Astrocyte (in vitro differentiated cells and primary cell): ENCODE results near the gene RPS6KA2. TPM values are rescaled to one million over a fixed set of nuclear protein-coding genes. Genes with fewer than 3 reads are reported as not detected.

ENCODE experiments used
- DNase-seq: peaks from one replicate; pipeline ENCODE4 v3.0.0-alpha.2; 2010; ENCODE audit warnings: low read depth
- FAIRE-seq: peaks from 2 replicates; lab custom pipeline; 2011; peaks lifted over from hg19 to GRCh38; lab: Jason Lieb, UNC
- H2AFZ ChIP-seq: 2 replicates; pipeline ENCODE4 v1.6.0; 2012; ENCODE audit warnings: low read depth, low read length, inconsistent platforms
- H3K27ac ChIP-seq: 2 replicates; pipeline ENCODE4 v1.5.1; 2011; ENCODE audit warnings: low read depth, low read length, inconsistent platforms
- H3K27me3 ChIP-seq: 2 replicates; pipeline ENCODE4 v1.6.0; 2011; ENCODE audit warnings: low read length, inconsistent platforms; ENCODE audit not compliant: insufficient read depth
- H3K36me3 ChIP-seq: 2 replicates; pipeline ENCODE4 v1.5.1; 2011; ENCODE audit warnings: low read length, inconsistent platforms; ENCODE audit not compliant: insufficient read depth
- H3K4me1 ChIP-seq: 2 replicates; pipeline ENCODE4 v1.5.1; 2011; ENCODE audit warnings: low read length, inconsistent platforms; ENCODE audit not compliant: insufficient read depth
- H3K4me2 ChIP-seq: 2 replicates; pipeline ENCODE4 v1.6.0; 2012; ENCODE audit warnings: low read length, inconsistent platforms
- H3K4me3 ChIP-seq: 2 replicates; pipeline ENCODE4 v1.5.1; 2011; ENCODE audit warnings: low read depth, mild to moderate bottlenecking, low read length, inconsistent platforms; ENCODE audit not compliant: insufficient read depth
- H3K79me2 ChIP-seq: 2 replicates; pipeline ENCODE4 v1.6.0; 2012; ENCODE audit warnings: mild to moderate bottlenecking, low read length, inconsistent platforms; ENCODE audit not compliant: insufficient read depth
- H3K9ac ChIP-seq: 2 replicates; pipeline ENCODE4 v1.6.0; 2012; ENCODE audit warnings: mild to moderate bottlenecking, low read length, inconsistent platforms
- H3K9me3 ChIP-seq: 2 replicates; pipeline ENCODE4 v1.5.1; 2012; ENCODE audit warnings: low read depth, mild to moderate bottlenecking, low read length, inconsistent platforms; ENCODE audit not compliant: insufficient read depth
- H4K20me1 ChIP-seq: 2 replicates; pipeline ENCODE4 v1.6.0; 2012; ENCODE audit warnings: low read length, inconsistent platforms; ENCODE audit not compliant: insufficient read depth
- H3K27ac Mint-ChIP-seq: one replicate; pipeline ENCODE4 v1.8.0; 2021; ENCODE audit warnings: mild to moderate bottlenecking, mixed read lengths; ENCODE audit not compliant: unreplicated experiment
- H3K27me3 Mint-ChIP-seq: one replicate; pipeline ENCODE4 v1.8.0; 2021; ENCODE audit warnings: low read depth, mixed read lengths; ENCODE audit not compliant: unreplicated experiment
- H3K36me3 Mint-ChIP-seq: one replicate; pipeline ENCODE4 v1.8.0; 2021; ENCODE audit warnings: low read depth, mixed read lengths; ENCODE audit not compliant: unreplicated experiment
- H3K4me1 Mint-ChIP-seq: one replicate; pipeline ENCODE4 v1.8.0; 2021; ENCODE audit warnings: low read depth, mixed read lengths; ENCODE audit not compliant: unreplicated experiment
- H3K4me3 Mint-ChIP-seq: one replicate; pipeline ENCODE4 v1.8.0; 2021; ENCODE audit warnings: mild to moderate bottlenecking, moderate library complexity, mixed read lengths; ENCODE audit not compliant: unreplicated experiment
- H3K9me3 Mint-ChIP-seq: one replicate; pipeline ENCODE4 v1.8.0; 2021; ENCODE audit warnings: mild to moderate bottlenecking, mixed read lengths; ENCODE audit not compliant: unreplicated experiment
- EZH2 ChIP-seq: IDR thresholded peaks from 2 replicates; pipeline ENCODE4 v1.6.1; 2012; ENCODE audit warnings: mild to moderate bottlenecking, low read length, inconsistent platforms; ENCODE audit not compliant: insufficient read depth
- total RNA-seq: library from RNA; stranded (reverse); gene quantifications from 2 replicates; pipeline ENCODE4 v1.2.1, GENCODE V29; 2021
- TF ChIP-seq, protein P1 (sequence below): IDR thresholded peaks from 2 replicates; pipeline ENCODE4 v1.5.1; 2011; ENCODE audit warnings: low read depth, mild to moderate bottlenecking, inconsistent platforms, low read length, moderate library complexity; ENCODE audit not compliant: insufficient read depth

Gene RPS6KA2
- total RNA-seq, 1 donor from 2014 or later: 33.5 TPM

- peaks cover 16% of the 10 kb centered on the region for H3K36me3 Mint-ChIP-seq
- H3K9me3 Mint-ChIP-seq: no peaks in the 10 kb centered on the region
- peaks cover 3% of the 10 kb centered on the region for H3K27me3 Mint-ChIP-seq
- Histone ChIP-seq H3K27ac (no peak overlapping the region), H3K36me3 (no peaks in the 10 kb centered on the region), H3K4me2 (no peak overlapping the region), H3K9ac (no peak overlapping the region), H2AFZ (no peak overlapping the region), H3K79me2 (no peaks in the 10 kb centered on the region), H4K20me1 (no peaks in the 10 kb centered on the region), H3K4me1 (no peaks in the 10 kb centered on the region), H3K27me3 (no peaks in the 10 kb centered on the region), H3K9me3 (no peaks in the 10 kb centered on the region), H3K4me3 (no peak overlapping the region)
- no peak overlapping the region for H3K27ac Mint-ChIP-seq
- TF ChIP-seq, protein P1, sequence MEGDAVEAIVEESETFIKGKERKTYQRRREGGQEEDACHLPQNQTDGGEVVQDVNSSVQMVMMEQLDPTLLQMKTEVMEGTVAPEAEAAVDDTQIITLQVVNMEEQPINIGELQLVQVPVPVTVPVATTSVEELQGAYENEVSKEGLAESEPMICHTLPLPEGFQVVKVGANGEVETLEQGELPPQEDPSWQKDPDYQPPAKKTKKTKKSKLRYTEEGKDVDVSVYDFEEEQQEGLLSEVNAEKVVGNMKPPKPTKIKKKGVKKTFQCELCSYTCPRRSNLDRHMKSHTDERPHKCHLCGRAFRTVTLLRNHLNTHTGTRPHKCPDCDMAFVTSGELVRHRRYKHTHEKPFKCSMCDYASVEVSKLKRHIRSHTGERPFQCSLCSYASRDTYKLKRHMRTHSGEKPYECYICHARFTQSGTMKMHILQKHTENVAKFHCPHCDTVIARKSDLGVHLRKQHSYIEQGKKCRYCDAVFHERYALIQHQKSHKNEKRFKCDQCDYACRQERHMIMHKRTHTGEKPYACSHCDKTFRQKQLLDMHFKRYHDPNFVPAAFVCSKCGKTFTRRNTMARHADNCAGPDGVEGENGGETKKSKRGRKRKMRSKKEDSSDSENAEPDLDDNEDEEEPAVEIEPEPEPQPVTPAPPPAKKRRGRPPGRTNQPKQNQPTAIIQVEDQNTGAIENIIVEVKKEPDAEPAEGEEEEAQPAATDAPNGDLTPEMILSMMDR: no peak
- TF ChIP-seq EZH2: no peak
- H3K4me3 Mint-ChIP-seq: no peak overlapping the region
- DNase-seq: no peak
- no peak for FAIRE-seq
- no peaks in the 10 kb centered on the region for H3K4me1 Mint-ChIP-seq
Observed at GRCh38 chr6:166478782-166479592, 148.1 kb downstream of the RPS6KA2 start.

GRCh38 chr6:166477647-166478365 lies 149.2 kb downstream of the RPS6KA2 start:
- H2AFZ ChIP-seq: no peak overlapping the region
- H3K9me3 ChIP-seq: no peaks in the 10 kb centered on the region
- no peaks in the 10 kb centered on the region for H3K4me1 Mint-ChIP-seq
- no peaks in the 10 kb centered on the region for H3K79me2 ChIP-seq
- H3K9me3 Mint-ChIP-seq: no peaks in the 10 kb centered on the region
- H3K27ac Mint-ChIP-seq: no peak overlapping the region
- H3K4me2 ChIP-seq: no peak overlapping the region
- no peak overlapping the region for H3K9ac ChIP-seq
- no peak for FAIRE-seq
- no peak for TF ChIP-seq EZH2
- TF ChIP-seq, protein P1: no peak
- DNase-seq: no peak
- no peaks in the 10 kb centered on the region for H3K27me3 ChIP-seq
- H3K27ac ChIP-seq: no peak overlapping the region
- no peaks in the 10 kb centered on the region for H3K4me1 ChIP-seq
- no peaks in the 10 kb centered on the region for H3K36me3 ChIP-seq
- no peak overlapping the region for H3K4me3 ChIP-seq
- no peak overlapping the region for H3K4me3 Mint-ChIP-seq
- H4K20me1 ChIP-seq: no peaks in the 10 kb centered on the region
- peaks cover 3% of the 10 kb centered on the region for H3K27me3 Mint-ChIP-seq
- H3K36me3 Mint-ChIP-seq: peaks cover 13% of the 10 kb centered on the region
